ENCODE measurements around the gene CKS2.
A peak's percentile ranks its signal among the peaks of the same experiment; 100 is the strongest.

- TF ChIP-seq CTCF (conservative IDR thresholded peaks at IDR 0.05 in 1 of 2, IDR thresholded peaks at IDR 0.05 in 1 of 2; ENCODE audit: extremely low read depth in 1 of 2, insufficient read depth in 1 of 2, low read depth in 1 of 2, low read length in 2 of 2): peak; percentile 73 to 84
- TF ChIP-seq EZH2 (IDR thresholded peaks at IDR 0.05; ENCODE audit: borderline replicate concordance, low read length): no peak
Observed at GRCh38 chr9:89278997-89279739, 31.8 kb upstream of the CKS2 start.

All from mammary epithelial cell (primary cell).